BE2C (cell line): ENCODE results near the gene NOVA2.

Source experiments
- DNase-seq: peaks from one replicate; pipeline ENCODE4 v3.0.0-alpha.2; 2020
- H3K27me3 ChIP-seq: fragments of 250-450 bp; sonication (Bioruptor Pico); 2 replicates; pipeline ENCODE4 v1.5.1; 2020; ENCODE audit warnings: mild to moderate bottlenecking
- H3K36me3 ChIP-seq: fragments of 250-450 bp; sonication (Bioruptor Pico); 2 replicates; pipeline ENCODE4 v1.5.1; 2020; ENCODE audit warnings: mild to moderate bottlenecking
- H3K4me1 ChIP-seq: fragments of 250-450 bp; sonication (Bioruptor Pico); 2 replicates; pipeline ENCODE4 v1.5.1; 2020
- H3K4me3 ChIP-seq: 2 replicates; pipeline ENCODE4 v1.5.1; 2011; ENCODE audit warnings: low read depth, low read length
- H3K9me3 ChIP-seq: fragments of 250-450 bp; sonication (Bioruptor Pico); 2 replicates; pipeline ENCODE4 v1.5.1; 2020
- CTCF ChIP-seq: IDR thresholded peaks from 2 replicates; pipeline ENCODE4 v1.5.1; 2012; ENCODE audit warnings: mild to moderate bottlenecking, low read depth, low read length

NOVA2 gene

GRCh38 chr19:46002678-46003275 is 29.1 kb upstream of the NOVA2 start:
- H3K36me3 ChIP-seq, result no peaks in the 10 kb centered on the region; the same call in 1 of the 2 replicates
- no peaks in the 10 kb centered on the region for H3K9me3 ChIP-seq
- no peaks in the 10 kb centered on the region for H3K27me3 ChIP-seq
- H3K4me1 ChIP-seq, result peaks cover 4% of the 10 kb centered on the region; the same call in 1 of the 2 replicates
- TF ChIP-seq CTCF, result no peak
- DNase-seq, result no peak
- H3K4me3 ChIP-seq, result no peak overlapping the region

- no peaks in the 10 kb centered on the region for H3K9me3 ChIP-seq
- no peaks in the 10 kb centered on the region for H3K27me3 ChIP-seq
- H3K4me3 ChIP-seq, result peak overlapping the region; percentile 54
- DNase-seq, result peak; percentile 84
- peaks cover 4% of the 10 kb centered on the region; the same call in 1 of the 2 replicates for H3K4me1 ChIP-seq
- TF ChIP-seq CTCF, result no peak
- H3K36me3 ChIP-seq, result no peaks in the 10 kb centered on the region; the same call in 1 of the 2 replicates
Measured at GRCh38 chr19:46000491-46001246, 27.0 kb upstream of the NOVA2 start.

GRCh38 chr19:45999653-46000121 is 26.0 kb upstream of the NOVA2 start:
- H3K27me3 ChIP-seq, result no peaks in the 10 kb centered on the region
- H3K36me3 ChIP-seq, result no peaks in the 10 kb centered on the region; the same call in 1 of the 2 replicates
- peak overlapping the region; percentile 54 for H3K4me3 ChIP-seq
- no peak for TF ChIP-seq CTCF
- peaks cover 4% of the 10 kb centered on the region; the same call in 1 of the 2 replicates for H3K4me1 ChIP-seq
- no peaks in the 10 kb centered on the region for H3K9me3 ChIP-seq
- DNase-seq, result peak; percentile 61

- H3K9me3 ChIP-seq, result no peaks in the 10 kb centered on the region
- H3K4me3 ChIP-seq, result no peak overlapping the region
- peaks cover 4% of the 10 kb centered on the region; the same call in 1 of the 2 replicates for H3K4me1 ChIP-seq
- TF ChIP-seq CTCF, result no peak
- no peak for DNase-seq
- no peaks in the 10 kb centered on the region; the same call in 1 of the 2 replicates for H3K36me3 ChIP-seq
- no peaks in the 10 kb centered on the region for H3K27me3 ChIP-seq
Measured at GRCh38 chr19:45998834-45999233, 25.2 kb upstream of the NOVA2 start.

GRCh38 chr19:45996933-45997332 is 23.3 kb upstream of the NOVA2 start:
- Histone ChIP-seq H3K9me3 (no peaks in the 10 kb centered on the region), H3K4me3 (no peak overlapping the region), H3K27me3 (no peaks in the 10 kb centered on the region), H3K36me3 (no peaks in the 10 kb centered on the region; the same call in 1 of the 2 replicates), H3K4me1 (peaks cover 4% of the 10 kb centered on the region; the same call in 1 of the 2 replicates)
- no peak for DNase-seq
- TF ChIP-seq CTCF, result no peak
